T-helper 22 cell (primary cell): ENCODE results near the gene ICOSLG.
"Not testable (repeated sequence)": the region's sequence is repeated elsewhere in the genome, so short reads cannot be mapped to it uniquely, and the experiment has no call there.

ENCODE experiments used
- DNase-seq: peaks from one replicate; pipeline ENCODE4 v3.0.0-alpha.2; 2020; ENCODE audit warnings: low read depth

The ICOSLG gene

GRCh38 chr21:44240842-44241241 lies at the start of gene ICOSLG:
Gene ICOSLG (minus strand): TSS chr21:44240943. CDS start chr21:44240817, 126 bp downstream.
- DNase-seq, result not testable (repeated sequence)

- no peak for DNase-seq
These were observed 48.8 kb upstream of the ICOSLG start for GRCh38 chr21:44289381-44290010.

DNA sequence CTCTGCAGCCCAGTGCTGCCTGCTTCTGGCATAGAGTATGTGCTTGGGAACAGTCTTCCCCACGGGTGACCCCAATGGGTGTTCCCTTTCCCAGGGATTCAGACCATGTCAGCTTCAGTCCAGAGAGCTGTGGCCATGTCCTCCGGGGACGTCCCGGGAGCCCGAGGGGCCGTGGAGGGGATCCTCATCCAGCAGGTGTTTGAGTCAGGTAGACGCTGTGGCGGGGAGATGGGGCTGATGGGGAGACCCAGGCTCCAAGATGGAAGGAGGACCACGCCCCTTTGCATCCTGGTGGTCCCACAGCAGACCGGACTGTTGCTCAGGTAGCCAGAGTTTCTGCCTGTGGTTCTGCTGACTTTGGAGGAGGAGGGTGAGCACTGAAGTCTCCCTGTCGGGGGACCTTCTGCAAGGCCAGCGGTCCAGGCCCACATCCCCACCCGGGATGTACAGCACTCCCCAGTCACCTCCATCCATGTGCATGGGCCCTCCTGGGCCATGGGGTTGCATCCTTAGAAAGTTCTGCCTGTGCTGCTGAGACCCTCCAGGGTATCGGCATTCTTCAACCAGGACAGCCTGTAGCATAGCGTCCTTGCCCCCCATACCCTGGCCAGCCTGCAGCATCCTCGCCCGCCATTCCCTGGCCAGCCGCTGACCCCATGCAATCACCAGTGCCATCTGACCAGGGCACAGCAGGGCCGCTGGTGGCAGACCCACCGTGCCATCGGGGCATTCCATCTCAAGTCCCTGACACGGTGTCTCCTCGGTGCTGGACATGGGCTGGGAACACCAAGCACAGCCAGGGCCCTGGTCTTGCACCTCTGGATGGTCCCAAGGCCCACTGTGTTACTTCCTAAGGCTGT lies 47.7 kb upstream of the ICOSLG start:
- DNase-seq, result no peak

GRCh38 chr21:44286716-44287632 lies 46.2 kb upstream of the ICOSLG start:
- DNase-seq, result no peak

DNA sequence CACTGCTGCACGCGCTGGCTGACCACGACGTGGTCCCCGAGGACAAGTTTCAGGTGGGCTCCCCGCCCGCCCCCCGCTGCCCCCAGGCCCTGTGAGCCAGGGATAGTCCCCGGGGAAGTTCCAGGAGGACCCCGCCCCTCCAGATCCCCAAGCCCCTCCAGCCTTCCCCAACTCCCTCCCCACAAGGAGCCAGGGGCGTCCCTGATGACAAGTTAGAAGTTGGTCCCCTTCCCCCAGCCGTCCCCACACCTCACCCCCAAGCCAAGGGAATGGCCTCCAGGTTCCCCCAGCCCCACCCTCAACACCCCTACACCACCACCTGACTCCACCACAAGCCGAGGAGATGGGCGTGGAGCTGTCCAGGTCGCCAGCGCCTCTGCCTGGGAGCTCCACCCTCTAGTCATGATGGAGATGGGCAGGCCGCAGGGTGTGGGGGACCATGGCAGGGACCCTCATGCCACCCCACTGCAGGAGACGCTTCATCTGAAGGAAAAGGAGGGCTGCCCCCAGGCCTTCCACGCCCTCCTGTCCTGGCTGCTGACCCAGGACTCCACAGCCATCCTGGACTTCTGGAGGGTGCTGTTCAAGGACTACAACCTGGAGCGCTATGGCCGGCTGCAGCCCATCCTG lies 45.5 kb upstream of the ICOSLG start:
- no peak for DNase-seq

- DNase-seq, result no peak
These were observed 44.6 kb upstream of the ICOSLG start, which contains the start of gene AIRE for GRCh38 chr21:44285138-44285992. Gene AIRE (plus strand): TSS chr21:44285876. CDS start chr21:44286007, 131 bp downstream.

- DNase-seq, result no peak
These were observed 43.2 kb upstream of the ICOSLG start for GRCh38 chr21:44283948-44284347.

DNA sequence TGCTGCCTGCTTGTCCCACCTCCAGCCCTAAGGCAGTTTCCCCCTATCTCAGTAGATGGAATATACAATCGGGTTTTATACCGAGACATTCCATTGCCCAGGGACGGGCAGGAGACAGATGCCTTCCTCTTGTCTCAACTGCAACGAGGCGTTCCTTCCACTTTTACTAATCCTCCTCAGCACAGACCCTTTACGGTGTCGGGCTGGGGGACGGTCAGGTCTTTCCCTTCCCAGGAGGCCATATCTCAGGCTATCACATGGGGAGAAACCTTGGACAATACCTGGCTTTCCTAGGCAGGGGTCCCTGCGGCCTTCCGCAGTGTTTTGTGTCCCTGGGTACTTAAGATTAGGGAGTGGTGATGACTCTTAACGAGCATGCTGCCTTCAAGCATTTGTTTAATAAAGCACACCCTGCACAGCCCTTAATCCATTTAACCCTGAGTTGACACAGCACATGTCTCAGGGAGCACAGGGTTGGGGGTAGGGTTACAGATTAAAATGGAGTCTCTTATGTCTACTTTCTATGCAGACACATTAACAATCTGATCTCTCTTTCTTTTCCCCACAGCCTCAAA lies 42.6 kb upstream of the ICOSLG start:
- DNase-seq, result not testable (repeated sequence)

DNA sequence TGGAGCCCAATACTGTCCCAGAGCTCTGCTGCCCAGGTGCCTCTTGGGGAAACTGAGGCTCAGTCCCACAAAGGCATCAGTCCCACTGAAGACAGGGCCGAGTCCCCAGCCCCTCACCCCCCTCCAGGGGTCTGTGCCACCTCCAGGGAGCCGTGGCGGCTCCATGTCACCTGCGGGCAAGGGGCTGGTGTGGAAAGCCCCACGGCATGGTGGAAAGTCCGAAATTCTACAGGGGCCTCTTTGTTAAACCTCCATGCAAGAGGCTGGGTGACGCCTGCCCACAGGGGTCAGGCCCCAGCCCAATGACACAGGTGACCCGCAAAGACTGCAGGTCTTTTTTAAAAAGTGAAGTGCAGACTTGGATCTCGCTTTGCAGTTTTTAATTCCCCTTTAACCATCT lies 41.6 kb upstream of the ICOSLG start:
- DNase-seq, result no peak

DNA sequence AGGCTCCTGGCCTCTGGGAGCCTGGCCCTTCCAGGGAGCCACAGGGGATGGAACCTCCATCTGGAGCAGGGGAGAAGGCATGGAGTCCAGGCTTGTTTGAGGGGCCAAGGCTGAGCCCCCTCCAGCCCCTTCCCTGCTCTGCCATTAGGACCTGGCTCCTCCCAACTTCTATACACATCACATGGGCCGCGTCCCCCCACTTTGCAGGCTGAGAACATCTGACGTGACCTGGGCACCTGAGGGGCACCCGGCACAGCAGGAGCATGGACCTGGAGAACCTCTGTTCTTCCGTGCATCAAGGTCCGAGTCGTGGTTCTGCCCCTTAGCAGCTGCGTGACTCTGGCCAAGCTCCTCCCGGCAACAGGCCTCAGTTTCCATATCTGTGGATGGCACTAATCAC lies 41.1 kb upstream of the ICOSLG start:
- DNase-seq, result no peak

- DNase-seq, result no peak
These were observed 38.9 kb upstream of the ICOSLG start for GRCh38 chr21:44279354-44280260.

- DNase-seq, result no peak
These were observed 34.3 kb upstream of the ICOSLG start for GRCh38 chr21:44275041-44275440.

DNA sequence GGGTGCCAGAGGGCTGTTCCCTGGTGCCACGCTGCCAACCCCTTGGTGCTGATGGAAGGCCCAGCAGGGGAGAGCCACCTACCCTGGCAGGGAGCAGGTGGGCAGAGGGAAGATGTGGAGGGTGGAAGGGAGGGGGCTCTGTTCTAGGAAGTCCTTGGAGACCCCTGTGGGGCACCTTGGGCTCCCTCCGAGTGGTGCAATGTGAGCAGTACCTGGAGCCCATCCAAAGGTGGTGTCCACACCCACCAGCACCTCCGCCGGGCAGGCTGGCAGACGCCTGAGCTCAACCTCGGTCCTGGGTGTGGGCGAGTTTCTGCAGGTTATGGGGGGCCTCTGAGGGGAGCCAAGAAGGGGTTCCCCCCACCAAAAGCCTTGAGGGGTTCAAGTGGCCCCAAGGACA lies 32.3 kb upstream of the ICOSLG start:
- DNase-seq, result no peak

DNA sequence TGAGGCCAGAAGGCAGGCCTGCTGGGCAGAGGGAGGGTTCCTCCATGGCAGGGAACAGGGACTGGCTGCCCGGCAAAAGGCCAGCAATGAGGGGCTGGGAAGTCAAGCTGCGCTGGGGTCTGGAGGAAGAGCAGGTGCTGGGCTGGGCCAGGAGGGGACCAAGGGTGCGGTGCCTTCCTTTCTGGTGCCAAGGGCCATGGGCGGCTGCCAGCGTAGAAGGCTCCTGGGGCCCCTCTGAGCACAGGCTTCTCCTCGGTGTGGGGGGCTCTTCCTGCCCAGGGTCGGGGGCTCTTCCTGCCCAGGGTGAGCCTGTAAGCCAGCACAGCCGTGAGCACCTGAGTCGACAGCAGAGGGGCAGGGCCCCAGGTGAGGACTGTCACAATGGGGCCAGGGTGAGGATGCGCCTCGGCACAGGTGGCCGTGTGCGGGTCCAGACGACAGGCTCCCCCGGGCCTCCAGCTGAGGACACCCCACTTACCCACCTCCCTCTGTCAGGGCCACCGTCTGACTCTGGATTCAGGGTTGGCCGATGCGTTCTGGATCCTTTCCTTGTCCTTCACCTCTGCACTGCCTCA lies 31.6 kb upstream of the ICOSLG start:
- DNase-seq, result no peak

GRCh38 chr21:44271558-44272283 lies 31.0 kb upstream of the ICOSLG start:
- DNase-seq, result no peak

GRCh38 chr21:44269090-44269489 lies 28.3 kb upstream of the ICOSLG start:
- DNase-seq, result no peak

- no peak for DNase-seq
These were observed 27.0 kb upstream of the ICOSLG start for GRCh38 chr21:44267655-44268142.

DNA sequence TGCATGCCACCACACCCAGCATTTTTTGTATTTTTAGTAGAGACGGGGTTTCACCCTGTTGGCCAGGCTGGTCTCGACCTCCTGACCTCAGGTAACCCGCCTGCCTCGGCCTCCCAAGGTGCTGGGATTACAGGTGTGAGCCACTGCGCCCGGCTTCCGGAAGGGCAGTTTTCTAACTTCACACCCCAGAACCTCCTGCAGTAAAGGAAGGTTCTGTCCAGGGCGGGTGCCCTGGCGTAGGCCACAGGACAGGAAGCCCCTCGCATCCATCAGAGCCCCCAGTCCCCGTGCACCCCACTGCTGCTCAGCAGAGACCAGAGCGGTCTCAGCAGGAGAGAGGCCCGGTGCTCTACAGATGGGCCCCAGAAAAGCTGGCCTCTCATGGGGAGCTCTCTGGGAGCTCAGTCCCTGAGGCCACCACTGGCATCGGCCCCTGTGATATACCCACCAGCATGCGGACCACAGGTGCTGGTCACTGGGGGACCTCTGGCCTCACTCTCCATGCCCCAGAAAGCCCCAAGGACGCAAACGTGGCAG lies 25.1 kb upstream of the ICOSLG start:
- DNase-seq, result no peak
